GM12872 (cell line): ENCODE measurements around the gene SLC7A10.

Experiments
- CTCF ChIP-seq: IDR thresholded peaks from 3 replicates; pipeline ENCODE4 v1.5.1; 2011; ENCODE audit warnings: low read depth, mild to moderate bottlenecking, low read length, moderate library complexity; ENCODE audit not compliant: insufficient read depth

SLC7A10 gene

GRCh38 chr19:33252418-33252962, 26.8 kb upstream of the SLC7A10 start:
- no peak for TF ChIP-seq CTCF

GRCh38 chr19:33251526-33252090, 26.0 kb upstream of the SLC7A10 start:
- TF ChIP-seq CTCF, result no peak

GRCh38 chr19:33251076-33251475, 25.4 kb upstream of the SLC7A10 start:
- no peak for TF ChIP-seq CTCF

GRCh38 chr19:33250500-33250899, 24.9 kb upstream of the SLC7A10 start:
- TF ChIP-seq CTCF, result no peak

GRCh38 chr19:33249740-33250366, 24.2 kb upstream of the SLC7A10 start:
- no peak for TF ChIP-seq CTCF

GRCh38 chr19:33248954-33249613, 23.4 kb upstream of the SLC7A10 start:
- peak; percentile 9; the same call in 1 of the 3 replicates for TF ChIP-seq CTCF

GRCh38 chr19:33248553-33248953, 22.9 kb upstream of the SLC7A10 start:
- TF ChIP-seq CTCF, result no peak
